ENCODE results near the gene NIPBL.
"Not testable (repeated sequence)": the region's sequence is repeated elsewhere in the genome, so short reads cannot be mapped to it uniquely, and the experiment has no call there.

NIPBL gene

DNA sequence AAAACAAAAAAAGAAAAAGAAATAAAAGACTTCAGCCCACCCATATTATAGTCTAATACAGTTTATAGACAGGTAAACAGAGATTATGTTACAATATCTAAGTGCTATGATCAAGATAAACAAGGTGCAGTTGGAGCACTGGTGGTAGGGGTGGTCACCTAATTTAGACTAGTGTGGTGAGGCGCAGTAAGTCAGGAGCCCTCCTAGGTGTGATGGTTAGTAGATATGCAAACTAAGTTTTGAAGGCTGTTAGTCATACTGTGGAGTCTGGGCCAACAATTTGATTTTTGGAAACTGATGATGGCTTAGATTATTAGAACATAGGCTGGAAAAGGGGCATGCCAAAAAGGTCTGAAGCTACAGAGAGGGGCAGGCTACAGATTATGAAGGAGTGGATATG is 14.7 kb downstream of the NIPBL start:
- Histone ChIP-seq H3K9ac (no peak overlapping the region), H3K27me3 (ENCODE audit: control insufficient read depth, insufficient read depth, low read length) (no peaks in the 10 kb centered on the region), H3K9me3 (ENCODE audit: control insufficient read depth, low read length) (no peaks in the 10 kb centered on the region), H3K36me3 (ENCODE audit: control insufficient read depth, insufficient read depth, low read length) (no peaks in the 10 kb centered on the region), H3K79me2 (peaks cover 67% of the 10 kb centered on the region), H3K4me2 (ENCODE audit: low read length) (no peak overlapping the region), H3K4me1 (peaks cover 9% of the 10 kb centered on the region), H2AFZ (no peak overlapping the region), H3K27ac (no peak overlapping the region), H3K4me3 (ENCODE audit: low read depth, low read length) (no peak overlapping the region)
- TF ChIP-seq, protein P1, sequence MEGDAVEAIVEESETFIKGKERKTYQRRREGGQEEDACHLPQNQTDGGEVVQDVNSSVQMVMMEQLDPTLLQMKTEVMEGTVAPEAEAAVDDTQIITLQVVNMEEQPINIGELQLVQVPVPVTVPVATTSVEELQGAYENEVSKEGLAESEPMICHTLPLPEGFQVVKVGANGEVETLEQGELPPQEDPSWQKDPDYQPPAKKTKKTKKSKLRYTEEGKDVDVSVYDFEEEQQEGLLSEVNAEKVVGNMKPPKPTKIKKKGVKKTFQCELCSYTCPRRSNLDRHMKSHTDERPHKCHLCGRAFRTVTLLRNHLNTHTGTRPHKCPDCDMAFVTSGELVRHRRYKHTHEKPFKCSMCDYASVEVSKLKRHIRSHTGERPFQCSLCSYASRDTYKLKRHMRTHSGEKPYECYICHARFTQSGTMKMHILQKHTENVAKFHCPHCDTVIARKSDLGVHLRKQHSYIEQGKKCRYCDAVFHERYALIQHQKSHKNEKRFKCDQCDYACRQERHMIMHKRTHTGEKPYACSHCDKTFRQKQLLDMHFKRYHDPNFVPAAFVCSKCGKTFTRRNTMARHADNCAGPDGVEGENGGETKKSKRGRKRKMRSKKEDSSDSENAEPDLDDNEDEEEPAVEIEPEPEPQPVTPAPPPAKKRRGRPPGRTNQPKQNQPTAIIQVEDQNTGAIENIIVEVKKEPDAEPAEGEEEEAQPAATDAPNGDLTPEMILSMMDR (IDR thresholded peaks at IDR 0.05) = no peak

- not testable (repeated sequence) for H3K9me3 ChIP-seq (ENCODE audit: control insufficient read depth, low read length); H3K9ac ChIP-seq; H2AFZ ChIP-seq; H3K4me2 ChIP-seq (ENCODE audit: low read length); H3K27me3 ChIP-seq (ENCODE audit: control insufficient read depth, insufficient read depth, low read length); H3K36me3 ChIP-seq (ENCODE audit: control insufficient read depth, insufficient read depth, low read length); H3K27ac ChIP-seq; H3K4me3 ChIP-seq (ENCODE audit: low read depth, low read length)
- H3K4me1 ChIP-seq = peaks cover 10% of the 10 kb centered on the region
- H3K79me2 ChIP-seq = peaks cover 64% of the 10 kb centered on the region
Observed at GRCh38 chr5:36892085-36892830, 15.7 kb downstream of the NIPBL start.

DNA sequence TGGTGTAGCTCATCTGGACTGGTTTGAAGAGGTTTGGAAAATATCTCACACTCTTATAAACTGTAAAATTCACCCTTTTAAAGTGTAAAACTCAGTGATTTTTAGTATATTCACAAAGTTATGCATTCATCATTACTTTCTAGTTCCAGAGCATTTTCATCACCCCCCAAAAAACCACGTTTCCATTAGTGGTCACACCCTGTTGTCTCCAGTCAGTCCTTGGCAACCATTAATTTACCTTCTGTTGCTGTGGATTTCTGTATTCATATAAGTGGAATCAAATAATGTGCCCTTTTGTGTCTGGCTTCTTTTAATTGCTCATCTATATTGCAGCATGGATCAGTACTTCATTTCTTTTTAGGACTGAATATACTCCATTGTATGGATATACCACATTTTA is 18.4 kb downstream of the NIPBL start:
- TF ChIP-seq, protein P1 (IDR thresholded peaks at IDR 0.05) = no peak
- Histone ChIP-seq H3K9ac (no peak overlapping the region), H3K27me3 (ENCODE audit: control insufficient read depth, insufficient read depth, low read length) (no peaks in the 10 kb centered on the region), H3K79me2 (peaks cover 64% of the 10 kb centered on the region), H3K4me3 (ENCODE audit: low read depth, low read length) (no peak overlapping the region), H3K9me3 (ENCODE audit: control insufficient read depth, low read length) (no peaks in the 10 kb centered on the region), H3K4me2 (ENCODE audit: low read length) (no peak overlapping the region), H2AFZ (no peak overlapping the region), H3K27ac (no peak overlapping the region), H3K4me1 (peaks cover 17% of the 10 kb centered on the region), H3K36me3 (ENCODE audit: control insufficient read depth, insufficient read depth, low read length) (no peaks in the 10 kb centered on the region)

- H3K9ac ChIP-seq = no peak overlapping the region
- no peak overlapping the region for H3K4me3 ChIP-seq (ENCODE audit: low read depth, low read length)
- H3K4me1 ChIP-seq = peaks cover 12% of the 10 kb centered on the region
- H3K4me2 ChIP-seq (ENCODE audit: low read length) = no peak overlapping the region
- H3K27ac ChIP-seq = no peak overlapping the region
- TF ChIP-seq, protein P1 (IDR thresholded peaks at IDR 0.05) = no peak
- no peak overlapping the region for H2AFZ ChIP-seq
- H3K36me3 ChIP-seq (ENCODE audit: control insufficient read depth, insufficient read depth, low read length) = no peaks in the 10 kb centered on the region
- no peaks in the 10 kb centered on the region for H3K27me3 ChIP-seq (ENCODE audit: control insufficient read depth, insufficient read depth, low read length)
- H3K9me3 ChIP-seq (ENCODE audit: control insufficient read depth, low read length) = no peaks in the 10 kb centered on the region
- peaks cover 63% of the 10 kb centered on the region for H3K79me2 ChIP-seq
Observed at GRCh38 chr5:36896476-36896875, 19.9 kb downstream of the NIPBL start.

- H3K9me3 ChIP-seq (ENCODE audit: control insufficient read depth, low read length) = no peaks in the 10 kb centered on the region
- H3K4me1 ChIP-seq = peaks cover 11% of the 10 kb centered on the region
Observed at GRCh38 chr5:36897616-36898015, 21.0 kb downstream of the NIPBL start.

More at GRCh38 chr5:36897616-36898015, 21.0 kb downstream of the NIPBL start:
- Histone ChIP-seq H3K27me3 (ENCODE audit: control insufficient read depth, insufficient read depth, low read length) (no peaks in the 10 kb centered on the region), H3K36me3 (ENCODE audit: control insufficient read depth, insufficient read depth, low read length) (no peaks in the 10 kb centered on the region), H3K79me2 (peaks cover 66% of the 10 kb centered on the region), H3K27ac (no peak overlapping the region), H3K4me2 (ENCODE audit: low read length) (no peak overlapping the region), H3K9ac (no peak overlapping the region), H3K4me3 (ENCODE audit: low read depth, low read length) (no peak overlapping the region), H2AFZ (no peak overlapping the region)
- TF ChIP-seq, protein P1 (IDR thresholded peaks at IDR 0.05) = no peak

Data from parathyroid adenoma (tissue), 2 donors.